Measurements from ENCODE around the gene UPK3BL2.
"Not testable (repeated sequence)": the region's sequence is repeated elsewhere in the genome, so short reads cannot be mapped to it uniquely, and the experiment has no call there.

- not testable (repeated sequence) for TF ChIP-seq CTCF (IDR thresholded peaks at IDR 0.05; ENCODE audit: low read depth, low read length, missing input control); GABPA (IDR thresholded peaks at IDR 0.05 in 1 of 2, conservative IDR thresholded peaks at IDR 0.05 in 1 of 2); RAD21 (IDR thresholded peaks at IDR 0.05); FOXA2 (IDR thresholded peaks at IDR 0.05); MAX (IDR thresholded peaks at IDR 0.05); YY1 (IDR thresholded peaks at IDR 0.05); FOXA1 (IDR thresholded peaks at IDR 0.05); TAF1 (conservative IDR thresholded peaks at IDR 0.05); EGR1 (IDR thresholded peaks at IDR 0.05; ENCODE audit: low read depth in 2 of 2); REST (IDR thresholded peaks at IDR 0.05); ZBTB33 (IDR thresholded peaks at IDR 0.05); HNF4A (conservative IDR thresholded peaks at IDR 0.05); JUND (IDR thresholded peaks at IDR 0.05); HNF4G (IDR thresholded peaks at IDR 0.05)
Measured at GRCh38 chr7:102517550-102518147, 25.8 kb downstream of the UPK3BL2 start, which contains the start of gene RASA4B.

Measured in liver (tissue), 3 donors.